GM12878 (cell line): ENCODE data around the gene RNLS.

Experiments used
- BRCA1 ChIP-seq: IDR thresholded peaks from 2 replicates; pipeline ENCODE4 v1.6.1; 2011; ENCODE audit warnings: low read depth, low read length, improper control_type of control experiment
- PAX5 ChIP-seq: IDR thresholded peaks from 2 replicates; pipeline ENCODE4 v1.6.1; 2011; ENCODE audit warnings: low read depth, low read length, borderline replicate concordance
- POLR2A ChIP-seq: IDR thresholded peaks from 2 replicates; pipeline ENCODE4 v1.6.1; 2011; ENCODE audit warnings: low read depth, mild to moderate bottlenecking, low read length
- RELA ChIP-seq: fragments of 450-650 bp; IDR thresholded peaks from 2 replicates; pipeline ENCODE4 v1.8.0; 2014; ENCODE audit warnings: borderline replicate concordance; ENCODE audit not compliant: partially characterized antibody
- TAF1 ChIP-seq: IDR thresholded peaks from 2 replicates; pipeline ENCODE4 v1.6.1; 2011; ENCODE audit warnings: mild to moderate bottlenecking, low read depth, low read length, borderline replicate concordance
- TARDBP ChIP-seq: IDR thresholded peaks from 2 replicates; pipeline ENCODE4 v1.6.1; 2016; ENCODE audit warnings: borderline replicate concordance
- TF ChIP-seq, protein P1 (sequence below): IDR thresholded peaks from 2 replicates; pipeline ENCODE4 v1.6.1; 2012; ENCODE audit warnings: low read depth, low read length, improper control_type of control experiment
- TF ChIP-seq, protein P2 (sequence below), 3 experiments: IDR thresholded peaks in 2 of 3; conservative IDR thresholded peaks in 1 of 3; 2 replicates each; pipeline ENCODE4 v1.5.1; 2011; ENCODE audit warnings: low read depth in 3 of 3, low read length in 3 of 3, mild to moderate bottlenecking in 3 of 3, control low read depth in 2 of 3, moderate library complexity in 2 of 3, inconsistent platforms in 1 of 3, mixed read lengths in 1 of 3; ENCODE audit not compliant: control insufficient read depth in 2 of 3, insufficient read depth in 1 of 3; ENCODE audit errors: extremely low read depth in 1 of 3
- TF ChIP-seq, protein P3 (sequence below): IDR thresholded peaks from 2 replicates; pipeline ENCODE4 v1.6.1; 2011; ENCODE audit warnings: mild to moderate bottlenecking, low read depth, low read length, moderate library complexity; ENCODE audit not compliant: insufficient replicate concordance

DNA sequence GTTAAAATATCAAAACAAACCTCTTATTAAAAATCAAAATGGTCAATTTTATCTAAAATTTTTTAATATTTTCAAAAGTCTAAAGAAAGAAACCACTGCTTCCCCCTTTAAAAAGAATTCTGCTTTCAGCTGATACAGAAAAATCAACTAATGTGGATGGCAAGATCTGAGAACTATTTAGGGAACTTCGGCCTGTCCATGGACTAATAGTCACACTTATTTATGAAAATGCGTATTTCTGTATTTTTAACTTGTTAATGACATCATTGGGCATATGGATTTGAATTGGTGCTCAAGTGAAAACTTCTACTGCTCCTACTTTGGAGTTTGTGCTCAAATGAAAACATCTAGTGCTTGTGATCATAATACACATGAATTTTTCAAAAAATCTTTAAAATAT lies 31.9 kb downstream of the RNLS start:
- TF ChIP-seq RELA (no peak), TARDBP (no peak), TAF1 (no peak), POLR2A (no peak), BRCA1 (no peak), PAX5 (no peak)
- TF ChIP-seq, protein P1, sequence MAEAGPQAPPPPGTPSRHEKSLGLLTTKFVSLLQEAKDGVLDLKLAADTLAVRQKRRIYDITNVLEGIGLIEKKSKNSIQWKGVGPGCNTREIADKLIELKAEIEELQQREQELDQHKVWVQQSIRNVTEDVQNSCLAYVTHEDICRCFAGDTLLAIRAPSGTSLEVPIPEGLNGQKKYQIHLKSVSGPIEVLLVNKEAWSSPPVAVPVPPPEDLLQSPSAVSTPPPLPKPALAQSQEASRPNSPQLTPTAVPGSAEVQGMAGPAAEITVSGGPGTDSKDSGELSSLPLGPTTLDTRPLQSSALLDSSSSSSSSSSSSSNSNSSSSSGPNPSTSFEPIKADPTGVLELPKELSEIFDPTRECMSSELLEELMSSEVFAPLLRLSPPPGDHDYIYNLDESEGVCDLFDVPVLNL = no peak
- TF ChIP-seq, protein P2, sequence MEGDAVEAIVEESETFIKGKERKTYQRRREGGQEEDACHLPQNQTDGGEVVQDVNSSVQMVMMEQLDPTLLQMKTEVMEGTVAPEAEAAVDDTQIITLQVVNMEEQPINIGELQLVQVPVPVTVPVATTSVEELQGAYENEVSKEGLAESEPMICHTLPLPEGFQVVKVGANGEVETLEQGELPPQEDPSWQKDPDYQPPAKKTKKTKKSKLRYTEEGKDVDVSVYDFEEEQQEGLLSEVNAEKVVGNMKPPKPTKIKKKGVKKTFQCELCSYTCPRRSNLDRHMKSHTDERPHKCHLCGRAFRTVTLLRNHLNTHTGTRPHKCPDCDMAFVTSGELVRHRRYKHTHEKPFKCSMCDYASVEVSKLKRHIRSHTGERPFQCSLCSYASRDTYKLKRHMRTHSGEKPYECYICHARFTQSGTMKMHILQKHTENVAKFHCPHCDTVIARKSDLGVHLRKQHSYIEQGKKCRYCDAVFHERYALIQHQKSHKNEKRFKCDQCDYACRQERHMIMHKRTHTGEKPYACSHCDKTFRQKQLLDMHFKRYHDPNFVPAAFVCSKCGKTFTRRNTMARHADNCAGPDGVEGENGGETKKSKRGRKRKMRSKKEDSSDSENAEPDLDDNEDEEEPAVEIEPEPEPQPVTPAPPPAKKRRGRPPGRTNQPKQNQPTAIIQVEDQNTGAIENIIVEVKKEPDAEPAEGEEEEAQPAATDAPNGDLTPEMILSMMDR (IDR thresholded peaks at IDR 0.05 in 2 of 3, conservative IDR thresholded peaks at IDR 0.05 in 1 of 3; ENCODE audit: control insufficient read depth in 2 of 3, extremely low read depth in 1 of 3, insufficient read depth in 1 of 3, low read depth in 3 of 3, low read length in 3 of 3) = no peak
- TF ChIP-seq, protein P3, sequence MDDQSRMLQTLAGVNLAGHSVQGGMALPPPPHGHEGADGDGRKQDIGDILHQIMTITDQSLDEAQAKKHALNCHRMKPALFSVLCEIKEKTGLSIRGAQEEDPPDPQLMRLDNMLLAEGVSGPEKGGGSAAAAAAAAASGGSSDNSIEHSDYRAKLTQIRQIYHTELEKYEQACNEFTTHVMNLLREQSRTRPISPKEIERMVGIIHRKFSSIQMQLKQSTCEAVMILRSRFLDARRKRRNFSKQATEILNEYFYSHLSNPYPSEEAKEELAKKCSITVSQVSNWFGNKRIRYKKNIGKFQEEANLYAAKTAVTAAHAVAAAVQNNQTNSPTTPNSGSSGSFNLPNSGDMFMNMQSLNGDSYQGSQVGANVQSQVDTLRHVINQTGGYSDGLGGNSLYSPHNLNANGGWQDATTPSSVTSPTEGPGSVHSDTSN = no peak
